SU-DHL-6 (cell line): ENCODE data around the gene SLC11A1.

Source experiments
- H2AFZ ChIP-seq: fragments of 200-600 bp; sonication (generic); 2 replicates; pipeline ENCODE4 v1.6.1; 2014; ENCODE audit warnings: low read depth, mild to moderate bottlenecking, moderate library complexity, mixed read lengths, antibody characterized with exemption, low read length; ENCODE audit not compliant: severe bottlenecking
- H3F3A ChIP-seq: fragments of 200-600 bp; shearing (Covaris generic); 2 replicates; pipeline ENCODE4 v1.6.0; 2016; ENCODE audit warnings: antibody characterized with exemption, mild to moderate bottlenecking; ENCODE audit not compliant: insufficient read depth
- H3K27ac ChIP-seq: fragments of 200-600 bp; sonication (generic); 2 replicates; pipeline ENCODE4 v1.5.1; 2016; ENCODE audit warnings: low read depth, mild to moderate bottlenecking, low read length, moderate library complexity, mixed read lengths
- H3K27me3 ChIP-seq: fragments of 200-600 bp; sonication (generic), shearing (Covaris generic); 2 replicates; pipeline ENCODE4 v1.6.0; 2014; ENCODE audit warnings: mild to moderate bottlenecking, low read length
- H3K36me3 ChIP-seq: fragments of 200-600 bp; sonication (generic); 2 replicates; pipeline ENCODE4 v1.6.1; 2014; ENCODE audit warnings: mild to moderate bottlenecking, low read length, mixed read lengths
- H3K4me2 ChIP-seq: fragments of 300-600, 200-600 bp; shearing (Covaris generic), sonication (generic); 2 replicates; pipeline ENCODE4 v1.6.0; 2014; ENCODE audit warnings: low read length, low read depth, mild to moderate bottlenecking; ENCODE audit not compliant: poor library complexity, severe bottlenecking
- H3K4me3 ChIP-seq: fragments of 200-600 bp; sonication (generic); 2 replicates; pipeline ENCODE4 v1.5.1; 2014; ENCODE audit warnings: antibody characterized with exemption, low read length, mild to moderate bottlenecking, mixed read lengths; ENCODE audit not compliant: insufficient read depth, poor library complexity, severe bottlenecking
- H3K79me2 ChIP-seq: fragments of 200-600 bp; sonication (generic); 2 replicates; pipeline ENCODE4 v1.6.1; 2014; ENCODE audit warnings: mild to moderate bottlenecking, low read length, moderate library complexity; ENCODE audit not compliant: insufficient read depth
- H3K9ac ChIP-seq: fragments of 200-600 bp; sonication (generic); 2 replicates; pipeline ENCODE4 v1.7.0; 2014; ENCODE audit warnings: mild to moderate bottlenecking, low read length
- H3K9me2 ChIP-seq: fragments of 200-600 bp; sonication (generic); replicated peaks from 2 replicates; pipeline ENCODE4 v1.6.1; 2014; ENCODE audit warnings: low read length; ENCODE audit not compliant: insufficient read depth
- H3K9me3 ChIP-seq: fragments of 200-600 bp; sonication (generic); 2 replicates; pipeline ENCODE4 v1.6.1; 2014; ENCODE audit warnings: low read length, mixed read lengths; ENCODE audit not compliant: insufficient read depth
- H4K20me1 ChIP-seq: fragments of 200-600 bp; sonication (generic); 2 replicates; pipeline ENCODE4 v1.6.1; 2014; ENCODE audit warnings: low read depth, mild to moderate bottlenecking, antibody characterized with exemption, low read length, moderate library complexity, mixed read lengths
- EZH2phosphoT487 ChIP-seq: fragments of 200-600 bp; sonication (generic), shearing (Covaris generic); conservative IDR thresholded peaks from 2 replicates; pipeline ENCODE4 v1.6.1; 2018; ENCODE audit warnings: mild to moderate bottlenecking, antibody characterized with exemption, low read length, moderate library complexity, mixed read lengths
- TF ChIP-seq, protein P1 (sequence below): fragments of 200-600 bp; sonication (generic); IDR thresholded peaks from one replicate; pipeline ENCODE4 v1.5.1; 2017; ENCODE audit warnings: antibody characterized with exemption, mild to moderate bottlenecking, low read length, moderate library complexity; ENCODE audit not compliant: insufficient read depth, poor library complexity, severe bottlenecking

Gene SLC11A1

DNA sequence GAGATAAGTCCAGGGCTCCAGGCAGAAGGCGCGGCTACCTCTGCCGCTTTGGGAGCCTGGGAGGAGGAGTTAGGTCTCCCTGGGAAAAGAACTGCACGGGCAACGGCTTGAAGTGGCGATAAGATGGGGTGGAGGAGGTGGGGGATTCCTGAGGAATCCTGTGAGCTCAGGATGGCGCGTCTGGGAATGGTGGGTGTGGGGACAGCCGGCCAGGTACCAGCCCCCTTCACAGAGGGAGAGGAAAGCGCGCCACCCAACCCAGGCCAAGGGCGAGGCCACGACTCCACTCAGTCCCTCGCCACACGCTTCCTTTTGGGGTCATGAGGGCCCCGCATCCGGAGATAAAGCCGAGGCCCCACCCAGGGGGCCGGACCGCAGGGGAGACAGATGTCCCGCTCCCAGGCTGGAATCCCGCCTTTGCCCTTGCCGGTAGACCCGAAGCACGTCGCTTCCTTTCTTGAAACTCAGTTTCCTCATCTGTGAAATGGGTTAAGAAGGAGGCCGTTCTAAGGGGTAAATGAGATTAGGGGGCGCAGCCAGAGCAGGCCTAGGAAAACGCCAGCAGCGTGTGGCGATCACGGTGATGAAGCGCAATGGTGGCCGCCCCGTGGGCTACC, 15.9 kb downstream of the SLC11A1 start:
- no peaks in the 10 kb centered on the region for H3K9me3 ChIP-seq
- no peaks in the 10 kb centered on the region for H3K9me2 ChIP-seq
- no peak overlapping the region for H2AFZ ChIP-seq
- no peak overlapping the region for H3K27ac ChIP-seq
- no peaks in the 10 kb centered on the region for H3K27me3 ChIP-seq
- H3K4me3 ChIP-seq = no peak overlapping the region
- peaks cover 11% of the 10 kb centered on the region; the same call in 1 of the 2 replicates for H3K79me2 ChIP-seq
- H3K4me2 ChIP-seq = no peak overlapping the region
- no peaks in the 10 kb centered on the region for H3K36me3 ChIP-seq
- TF ChIP-seq, protein P1, sequence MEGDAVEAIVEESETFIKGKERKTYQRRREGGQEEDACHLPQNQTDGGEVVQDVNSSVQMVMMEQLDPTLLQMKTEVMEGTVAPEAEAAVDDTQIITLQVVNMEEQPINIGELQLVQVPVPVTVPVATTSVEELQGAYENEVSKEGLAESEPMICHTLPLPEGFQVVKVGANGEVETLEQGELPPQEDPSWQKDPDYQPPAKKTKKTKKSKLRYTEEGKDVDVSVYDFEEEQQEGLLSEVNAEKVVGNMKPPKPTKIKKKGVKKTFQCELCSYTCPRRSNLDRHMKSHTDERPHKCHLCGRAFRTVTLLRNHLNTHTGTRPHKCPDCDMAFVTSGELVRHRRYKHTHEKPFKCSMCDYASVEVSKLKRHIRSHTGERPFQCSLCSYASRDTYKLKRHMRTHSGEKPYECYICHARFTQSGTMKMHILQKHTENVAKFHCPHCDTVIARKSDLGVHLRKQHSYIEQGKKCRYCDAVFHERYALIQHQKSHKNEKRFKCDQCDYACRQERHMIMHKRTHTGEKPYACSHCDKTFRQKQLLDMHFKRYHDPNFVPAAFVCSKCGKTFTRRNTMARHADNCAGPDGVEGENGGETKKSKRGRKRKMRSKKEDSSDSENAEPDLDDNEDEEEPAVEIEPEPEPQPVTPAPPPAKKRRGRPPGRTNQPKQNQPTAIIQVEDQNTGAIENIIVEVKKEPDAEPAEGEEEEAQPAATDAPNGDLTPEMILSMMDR = no peak
- TF ChIP-seq EZH2phosphoT487 = no peak
- H4K20me1 ChIP-seq = no peaks in the 10 kb centered on the region
- H3K9ac ChIP-seq = no peak overlapping the region
- H3F3A ChIP-seq = no peaks in the 10 kb centered on the region

DNA sequence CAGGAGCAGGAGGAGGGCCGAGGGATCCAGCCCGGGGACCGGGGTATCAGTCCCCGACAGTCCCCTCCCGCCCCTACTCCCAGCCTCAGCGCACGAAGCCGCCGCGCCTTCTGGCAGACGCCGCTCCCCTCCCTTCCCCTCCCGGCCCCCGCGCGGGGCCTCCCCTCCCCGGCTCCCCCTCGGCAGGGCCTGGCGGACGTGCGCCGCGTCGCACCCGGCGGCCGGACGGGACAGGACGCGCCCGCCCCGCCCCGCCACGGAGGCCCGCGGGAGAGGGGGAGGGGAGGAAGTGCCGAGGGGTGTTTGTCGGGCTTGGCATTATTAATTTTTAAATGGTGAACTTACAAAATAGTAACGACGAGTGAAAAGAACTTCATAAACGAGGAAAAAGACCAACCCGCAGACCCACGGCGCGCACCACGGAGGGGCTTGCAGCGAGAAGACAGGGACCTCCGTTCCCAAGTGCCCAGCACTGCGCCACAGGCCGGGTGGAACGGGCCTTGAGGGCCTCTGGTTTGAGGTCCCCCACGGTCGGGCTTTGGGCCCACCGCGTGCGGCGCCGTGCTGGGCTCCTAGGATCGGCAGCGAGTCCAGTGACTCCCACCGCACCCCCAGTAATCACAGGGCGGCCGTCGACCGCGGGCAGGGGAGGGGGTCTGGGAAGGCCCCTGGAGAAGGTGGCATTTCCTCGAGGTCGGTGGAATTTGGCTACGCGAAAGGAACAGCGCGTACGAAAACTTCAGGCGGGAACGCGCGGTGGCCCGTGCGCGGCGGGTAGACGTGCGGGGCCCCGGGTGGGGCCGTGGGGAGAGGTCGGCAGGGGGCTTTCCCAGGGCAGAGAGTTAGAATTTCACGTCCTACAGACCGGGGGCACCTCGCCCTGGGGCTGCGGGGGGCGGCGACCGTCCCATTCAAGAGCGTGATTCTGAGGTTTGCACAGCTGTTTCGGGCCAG, 16.6 kb downstream of the SLC11A1 start:
- Histone ChIP-seq H3K36me3 (no peaks in the 10 kb centered on the region), H4K20me1 (no peaks in the 10 kb centered on the region), H3K79me2 (peaks cover 11% of the 10 kb centered on the region; the same call in 1 of the 2 replicates), H3K4me3 (peak overlapping the region; percentile 23), H2AFZ (peak overlapping the region; percentile 62), H3K27me3 (no peaks in the 10 kb centered on the region), H3K9ac (peak overlapping the region; percentile 96), H3K9me3 (no peaks in the 10 kb centered on the region), H3K27ac (no peak overlapping the region), H3F3A (no peaks in the 10 kb centered on the region), H3K4me2 (peak overlapping the region; percentile 42), H3K9me2 (no peaks in the 10 kb centered on the region)
- TF ChIP-seq, protein P1 = no peak
- no peak for TF ChIP-seq EZH2phosphoT487

DNA sequence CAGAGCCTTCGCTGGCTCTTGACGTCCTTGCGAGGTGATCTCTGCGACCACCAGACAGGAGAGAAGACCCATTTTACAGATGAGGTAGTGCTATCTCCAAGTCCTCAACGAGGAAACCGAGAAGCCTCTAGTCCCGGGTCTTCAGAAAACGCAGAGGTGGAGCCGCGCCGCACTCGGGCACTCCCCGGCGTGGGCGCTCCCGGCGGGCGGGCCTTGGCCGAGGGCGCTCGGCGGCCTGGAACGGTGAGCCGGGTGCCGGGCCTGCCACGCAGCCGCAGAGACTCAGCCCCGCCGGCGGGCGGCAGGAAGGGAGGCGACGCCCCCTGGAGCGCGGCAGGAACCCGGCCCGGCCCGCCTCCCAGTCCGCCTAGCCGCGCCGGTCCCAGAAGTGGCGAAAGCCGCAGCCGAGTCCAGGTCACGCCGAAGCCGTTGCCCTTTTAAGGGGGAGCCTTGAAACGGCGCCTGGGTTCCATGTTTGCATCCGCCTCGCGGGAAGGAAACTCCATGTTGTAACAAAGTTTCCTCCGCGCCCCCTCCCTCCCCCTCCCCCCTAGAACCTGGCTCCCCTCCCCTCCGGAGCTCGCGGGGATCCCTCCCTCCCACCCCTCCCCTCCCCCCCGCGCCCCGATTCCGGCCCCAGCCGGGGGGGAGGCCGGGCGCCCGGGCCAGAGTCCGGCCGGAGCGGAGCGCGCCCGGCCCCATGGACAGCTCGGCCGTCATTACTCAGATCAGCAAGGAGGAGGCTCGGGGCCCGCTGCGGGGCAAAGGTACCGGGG, 17.5 kb downstream of the SLC11A1 start, which contains the start of gene CTDSP1:
CTDSP1 (plus strand) TSS at position 478 of the 776 bp plus-strand sequence; CDS start at position 701, 223 bp downstream.
- TF ChIP-seq, protein P1 = no peak
- H3K9me3 ChIP-seq = no peaks in the 10 kb centered on the region
- no peaks in the 10 kb centered on the region for H4K20me1 ChIP-seq
- peak within 1 kb of the TSS; percentile 67 for H2AFZ ChIP-seq
- H3K9me2 ChIP-seq = no peaks in the 10 kb centered on the region
- peak within 1 kb of the TSS; percentile 63 for H3K4me2 ChIP-seq
- H3K27ac ChIP-seq = peak within 1 kb of the TSS; percentile 70
- peak within 1 kb of the TSS; percentile 96 for H3K9ac ChIP-seq
- no peaks in the 10 kb centered on the region for H3K36me3 ChIP-seq
- H3K27me3 ChIP-seq = no peaks in the 10 kb centered on the region
- peaks cover 11% of the 10 kb centered on the region; the same call in 1 of the 2 replicates for H3K79me2 ChIP-seq
- H3F3A ChIP-seq = no peaks in the 10 kb centered on the region
- peak within 1 kb of the TSS; percentile 95 for H3K4me3 ChIP-seq
